HepG2 (cell line): ENCODE data around the gene CALU. TPM values are rescaled to one million over a fixed set of nuclear protein-coding genes. Genes with fewer than 3 reads are reported as not detected.

Experiments used
- ATAC-seq: fragments of 200-7000 bp; cut with Tn5 transposase; 3 replicates; pipeline ENCODE4 v1.9.1; 2020; ENCODE audit warnings: mild to moderate bottlenecking, moderate library complexity
- BruUV-seq: library from RNA; stranded (reverse); fragments of 400-500 nt; replicated peaks from 2 replicates; lab custom pipeline; 2021; lab: Mats Ljungman, UMichigan
- CTCF ChIA-PET: fragments of 300-600 bp; formaldehyde crosslinking; extraction: SDS; loops from one replicate; lab custom pipeline; 2021; ENCODE audit warnings: low total read pairs, inconsistent platforms, low intra/inter-chr PET ratio; lab: Yijun Ruan, JAX
- POLR2A ChIA-PET: fragments of 350-600 bp; sonication (Branson Sonifier 250); formaldehyde crosslinking; loops from one replicate; lab custom pipeline; 2020; ENCODE audit warnings: antibody characterized with exemption, inconsistent platforms; lab: Yijun Ruan, JAX
- DNase-seq: peaks from one replicate; pipeline ENCODE4 v3.0.0-alpha.2; 2015; ENCODE audit warnings: low spot score
- FAIRE-seq: peaks from 3 replicates; lab custom pipeline; 2011; peaks lifted over from hg19 to GRCh38; lab: Jason Lieb, UNC
- H2AFZ ChIP-seq: one replicate; pipeline ENCODE4 v1.6.1; 2011; ENCODE audit warnings: low read length, inconsistent platforms
- H3K27ac ChIP-seq: fragments of 300-600 bp; 3 replicates; pipeline ENCODE4 v1.8.0; 2011; ENCODE audit warnings: mixed run types, mild to moderate bottlenecking, mixed read lengths, low read length, inconsistent platforms; ENCODE audit not compliant: insufficient read depth; ENCODE audit errors: extremely low read length
- H3K27me3 ChIP-seq, 2 experiments: fragments of 200-600 bp in 1 of 2; 2 replicates in 1 of 2; 3 replicates in 1 of 2; pipeline versions ENCODE4 v1.6.0 to v1.8.0; 2011; ENCODE audit warnings: low read length in 2 of 2, mild to moderate bottlenecking in 2 of 2, moderate library complexity in 2 of 2, inconsistent platforms in 1 of 2; ENCODE audit not compliant: insufficient read depth in 2 of 2, control insufficient read depth in 1 of 2
- H3K36me3 ChIP-seq, 2 experiments: fragments of 200-600 bp in 1 of 2; replicated peaks in 1 of 2; 2 replicates in 1 of 2; 3 replicates in 1 of 2; pipeline versions ENCODE4 v1.5.1 to v1.8.0; 2011; ENCODE audit warnings: low read length in 2 of 2, inconsistent platforms in 1 of 2; ENCODE audit not compliant: insufficient read depth in 2 of 2, control insufficient read depth in 1 of 2
- H3K4me1 ChIP-seq: 2 replicates; pipeline ENCODE4 v1.5.1; 2012; ENCODE audit warnings: low read length, inconsistent platforms; ENCODE audit not compliant: insufficient read depth
- H3K4me2 ChIP-seq: 2 replicates; pipeline ENCODE4 v1.6.0; 2011; ENCODE audit warnings: low read depth, low read length, inconsistent platforms
- H3K4me3 ChIP-seq, 3 experiments: fragments of 200-600 bp in 1 of 3; sonication (generic), shearing (Covaris generic) in 1 of 3; replicated peaks in 1 of 3; 2 replicates each; pipeline ENCODE4 v1.5.1; 2011 to 2016; ENCODE audit warnings: low read length in 3 of 3, inconsistent platforms in 2 of 3, low read depth in 2 of 3, mild to moderate bottlenecking in 2 of 3, control low read depth in 1 of 3, mixed read lengths in 1 of 3; ENCODE audit not compliant: insufficient read depth in 1 of 3
- H3K79me2 ChIP-seq: one replicate; pipeline ENCODE4 v1.6.1; 2011; ENCODE audit warnings: low read length, inconsistent platforms; ENCODE audit not compliant: insufficient read depth
- H3K9ac ChIP-seq: 2 replicates; pipeline ENCODE4 v1.6.0; 2011; ENCODE audit warnings: mild to moderate bottlenecking, low read depth, low read length, inconsistent platforms; ENCODE audit not compliant: insufficient read depth
- H3K9me3 ChIP-seq: 2 replicates; pipeline ENCODE4 v1.5.1; 2012; ENCODE audit warnings: mild to moderate bottlenecking, low read length
- H4K20me1 ChIP-seq: 2 replicates; pipeline ENCODE4 v1.6.0; 2011; ENCODE audit warnings: inconsistent platforms, mild to moderate bottlenecking, low read length, moderate library complexity; ENCODE audit not compliant: insufficient read depth
- ARID2 ChIP-seq: sonication (generic); formaldehyde crosslinking; IDR thresholded peaks from 2 replicates; pipeline ENCODE4 v1.8.1; 2022; ENCODE audit warnings: mild to moderate bottlenecking, missing genetic modification reagents, borderline replicate concordance
- CEBPB ChIP-seq: IDR thresholded peaks from 2 replicates; pipeline ENCODE4 v1.6.1; 2011; ENCODE audit warnings: low read depth, low read length, improper control_type of control experiment, borderline replicate concordance
- EP300 ChIP-seq, 3 experiments: sonication (generic) in 1 of 3; formaldehyde crosslinking in 1 of 3; IDR thresholded peaks; 2 replicates each; pipeline versions ENCODE4 v1.5.1 to v1.6.1; 2011 to 2020; ENCODE audit warnings: low read depth in 2 of 3, low read length in 2 of 3, borderline replicate concordance in 1 of 3, improper control_type of control experiment in 1 of 3, mild to moderate bottlenecking in 1 of 3, missing genetic modification reagents in 1 of 3, moderate library complexity in 1 of 3
- FOSL2 ChIP-seq: sonication (generic); formaldehyde crosslinking; IDR thresholded peaks from 2 replicates; pipeline ENCODE4 v1.4.0; 2020; ENCODE audit warnings: missing genetic modification reagents
- MAFF ChIP-seq: IDR thresholded peaks from 2 replicates; pipeline ENCODE4 v1.6.1; 2011; ENCODE audit warnings: low read depth, low read length, improper control_type of control experiment
- MLX ChIP-seq: IDR thresholded peaks from 2 replicates; pipeline ENCODE4 v1.6.1; 2016
- NFIC ChIP-seq: IDR thresholded peaks from 2 replicates; pipeline ENCODE4 v1.6.1; 2012; ENCODE audit warnings: mild to moderate bottlenecking, low read length, inconsistent platforms
- PCBP1 ChIP-seq: fragments of 200-400 bp; formaldehyde crosslinking; IDR thresholded peaks from 2 replicates; pipeline ENCODE4 v1.6.1; 2017; ENCODE audit warnings: mild to moderate bottlenecking, low read depth, low read length, borderline replicate concordance
- RBM22 ChIP-seq: fragments of 200-400 bp; formaldehyde crosslinking; optimal IDR thresholded peaks from 2 replicates; pipeline ENCODE3; 2017; ENCODE audit warnings: mild to moderate bottlenecking, low read length, moderate library complexity
- RXRA ChIP-seq: sonication (generic); formaldehyde crosslinking; IDR thresholded peaks from 2 replicates; pipeline ENCODE4 v1.5.1; 2020; ENCODE audit warnings: missing genetic modification reagents
- SAFB2 ChIP-seq: sonication (generic); formaldehyde crosslinking; IDR thresholded peaks from 2 replicates; pipeline ENCODE4 v1.5.1; 2020; ENCODE audit warnings: missing genetic modification reagents, low read depth, mild to moderate bottlenecking, borderline replicate concordance
- SKI ChIP-seq: fragments of 450-650 bp; IDR thresholded peaks from one replicate; pipeline ENCODE4 v1.6.1; 2018; ENCODE audit warnings: mild to moderate bottlenecking; ENCODE audit not compliant: partially characterized antibody
- ZFP82 ChIP-seq: sonication (generic); formaldehyde crosslinking; IDR thresholded peaks from 2 replicates; pipeline ENCODE4 v1.5.1; 2020; ENCODE audit warnings: mild to moderate bottlenecking, missing genetic modification reagents, borderline replicate concordance
- WGBS: methylation state at CpG from one replicate; pipeline ENCODE4 v1.1.6; 2017; ENCODE audit warnings: low lambda C conversion rate; 5-methylcytosine and 5-hydroxymethylcytosine counted together
- in situ Hi-C: cut with HindIII; loops from 2 replicates; pipeline ENCODE4 v1.10.0; 2017; ENCODE audit warnings: low pct_unique_long_range_greater_than_20kb; ENCODE audit not compliant: extremely low pct_ligation_motif_present
- intact Hi-C: fragments of 100-400 bp; cut with micrococcal nuclease; formaldehyde crosslinking; loops from one replicate; pipeline ENCODE4 v1.10.0; 2022; ENCODE audit not compliant: unreplicated experiment
- polyA plus RNA-seq, 8 experiments: library from polyadenylated mRNA; depleted of rRNA in 3 of 8; stranded (reverse) in 7 of 8; unstranded in 1 of 8; fragments of >200 nt; fragmentation: Illumina TruSeq in 4 of 8; extraction: Trizol in 4 of 8; gene quantifications; 2 replicates each; pipeline versions ENCODE4 v1.2.1 to v1.2.3, GENCODE V29; 2011 to 2016; ENCODE audit warnings: low read depth in 4 of 8, missing spikeins in 1 of 8, mixed read lengths in 1 of 8; ENCODE audit not compliant: insufficient read depth in 1 of 8
- total RNA-seq, 5 experiments: library from RNA; depleted of rRNA; stranded (reverse); fragments of >200 nt; fragmentation: Illumina TruSeq; extraction: Trizol; gene quantifications; 2 replicates each; pipeline ENCODE4 v1.2.3, GENCODE V29; 2016; ENCODE audit warnings: low read depth in 1 of 5

The CALU gene
- total and polyA plus RNA-seq, 2 of the 13 experiments (the other 11 are each of a cell fraction or from before 2014, with no cell fraction given) = 198 to 252 TPM

- Histone ChIP-seq H3K79me2 (no peaks in the 10 kb centered on the region), H3K9ac (no peak within 1 kb of the TSS), H3K4me1 (peaks cover 35% of the 10 kb centered on the region), H4K20me1 (no peaks in the 10 kb centered on the region), H3K36me3 (peaks cover 0 to 5% of the 10 kb centered on the region in 2 experiments; a peak in 3 of 5 replicates), H3K9me3 (no peaks in the 10 kb centered on the region), H3K4me2 (no peak within 1 kb of the TSS)
- WGBS = 100% methylated on average over 4 of the region's 4 CpGs
- in situ Hi-C loops = no loop called here
- intact Hi-C loops = no loop called here
- no peak for TF ChIP-seq MLX (CRISPR knock-in tag)
- peak; percentile 59 for TF ChIP-seq RBM22
- TF ChIP-seq SAFB2 (CRISPR knock-in tag) = 0 out of 2 replicates have a peak, but pooled peaks have one; percentile 20
- TF ChIP-seq, all 625 proteins: peak for 2
- no peaks in the 10 kb centered on the region for H3K27me3 ChIP-seq
- no peak within 1 kb of the TSS for H3K4me3 ChIP-seq
- BruUV-seq = no TSS peak
- DNase-seq (no peak), ATAC-seq (peak; percentile 12; the same call in 2 of the 3 replicates), FAIRE-seq (no peak)
- CTCF ChIA-PET = no interaction called here
- POLR2A ChIA-PET = no interaction called here
- H2AFZ ChIP-seq = no peak within 1 kb of the TSS
- no peak within 1 kb of the TSS for H3K27ac ChIP-seq
Observed at GRCh38 chr7:128775744-128776474, 36.8 kb downstream of the CALU start, which contains the start of gene OPN1SW. Gene OPN1SW, minus strand, starts transcription at chr7:128775794. Its CDS starts 13 bp downstream, at chr7:128775781.

GRCh38 chr7:128777156-128778123 is 38.3 kb downstream of the CALU start:
- ChIA-PET CTCF (no interaction called here), POLR2A (interaction anchor here (1.2 kb wide), 1 partner anchor 39 kb away, joined by 3 read pairs; no protein-coding TSS in a partner anchor)
- Histone ChIP-seq H3K79me2 (no peaks in the 10 kb centered on the region), H3K9ac (no peak overlapping the region), H3K4me3 (no peak overlapping the region), H3K4me1 (peaks cover 35% of the 10 kb centered on the region), H3K4me2 (no peak overlapping the region), H3K36me3 (0 out of 5 replicates have a peak, but pooled peaks cover 0 to 4% of the 10 kb centered on the region in 2 experiments), H3K27me3 (no peaks in the 10 kb centered on the region), H2AFZ (no peak overlapping the region), H3K9me3 (no peaks in the 10 kb centered on the region), H4K20me1 (no peaks in the 10 kb centered on the region), H3K27ac (no peak overlapping the region)
- in situ Hi-C loops = no loop called here
- ATAC-seq (peak; percentile 20), DNase-seq (peak; percentile 45), FAIRE-seq (no peak)
- WGBS = 58% methylated on average over 5 of the region's 5 CpGs
- BruUV-seq = no TSS peak
- intact Hi-C loops = no loop called here
- peak; percentile 34; the same call in 1 of the 2 replicates for TF ChIP-seq NFIC
- TF ChIP-seq MAFF = no peak
- no peak for TF ChIP-seq ARID2
- peak in 1 of 2 experiments; percentile 37; a peak in 1 of 4 replicates for TF ChIP-seq EP300 (IDR thresholded peaks at IDR 0.05; ENCODE audit: low read depth in 2 of 2, low read length in 2 of 2)
- TF ChIP-seq EP300 (CRISPR knock-in tag; IDR thresholded peaks at IDR 0.05; ENCODE audit: borderline replicate concordance) = no peak
- TF ChIP-seq FOSL2 (CRISPR knock-in tag) = peak; percentile 65
- no peak for TF ChIP-seq CEBPB
- no peak for TF ChIP-seq ZFP82
- no peak for TF ChIP-seq RXRA (CRISPR knock-in tag)
- no peak for TF ChIP-seq MLX (CRISPR knock-in tag)
- peak; percentile 30 for TF ChIP-seq SKI
- TF ChIP-seq PCBP1 = no peak
